ENCODE data around the gene AGL. TPM values are rescaled to one million over a fixed set of nuclear protein-coding genes. Genes with fewer than 3 reads are reported as not detected.

Gene AGL
- total and polyA plus RNA-seq, 10 of the 15 experiments (the other 5 are each of a cell fraction or from before 2014, with no cell fraction given), result 5.6 to 21.6 (median 13.7) TPM

DNA sequence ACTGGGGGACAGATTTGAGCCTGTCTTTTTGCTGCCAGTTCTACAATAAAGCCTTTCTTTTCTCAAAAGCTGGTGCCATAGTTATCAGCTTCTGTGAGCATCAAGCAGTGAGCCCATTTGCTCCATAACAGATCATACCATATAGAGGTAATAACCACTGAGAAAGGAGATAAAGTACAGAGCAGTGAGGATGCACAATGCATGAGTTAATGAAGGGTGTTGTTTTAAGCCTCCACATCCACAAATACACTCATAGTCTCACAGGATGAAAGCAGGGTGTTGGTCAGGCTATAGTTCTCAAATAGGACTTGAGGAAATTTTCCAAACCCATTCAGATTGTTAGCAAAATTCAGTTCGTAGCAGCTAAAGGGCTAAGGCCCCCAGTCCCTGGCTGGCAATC is 94.0 kb downstream of the AGL start:
- intact Hi-C loops (cut with micrococcal nuclease; ENCODE audit: unreplicated experiment), result no loop called here
- Histone ChIP-seq H3K9me3 (replicated peaks; ENCODE audit: control insufficient read depth, insufficient read depth, low read length) (no peaks in the 10 kb centered on the region), H3K27me3 (replicated peaks in 1 of 2; ENCODE audit: control insufficient read depth in 2 of 2, insufficient read depth in 2 of 2, low read length in 1 of 2) (no peaks in the 10 kb centered on the region), H2AFZ (ENCODE audit: control insufficient read depth, low read depth, low read length) (no peak overlapping the region), H3K79me2 (ENCODE audit: control insufficient read depth, insufficient read depth, low read length) (no peaks in the 10 kb centered on the region), H3K4me2 (ENCODE audit: control insufficient read depth, insufficient read depth) (no peak overlapping the region), H3K4me1 (ENCODE audit: control insufficient read depth, insufficient read depth, low read length) (no peaks in the 10 kb centered on the region), H3K9ac (ENCODE audit: control insufficient read depth, insufficient read depth, low read length) (no peak overlapping the region), H3K4me3 (no peak overlapping the region), H3K36me3 (ENCODE audit: control insufficient read depth in 2 of 2, insufficient read depth in 2 of 2, low read length in 1 of 2) (no peaks in the 10 kb centered on the region), H4K20me1 (ENCODE audit: control insufficient read depth, insufficient read depth) (no peaks in the 10 kb centered on the region), H3K27ac (ENCODE audit: control insufficient read depth, insufficient read depth) (no peak overlapping the region)
- no TSS peak for BruUV-seq (replicated peaks)
- TF ChIP-seq, protein P1, sequence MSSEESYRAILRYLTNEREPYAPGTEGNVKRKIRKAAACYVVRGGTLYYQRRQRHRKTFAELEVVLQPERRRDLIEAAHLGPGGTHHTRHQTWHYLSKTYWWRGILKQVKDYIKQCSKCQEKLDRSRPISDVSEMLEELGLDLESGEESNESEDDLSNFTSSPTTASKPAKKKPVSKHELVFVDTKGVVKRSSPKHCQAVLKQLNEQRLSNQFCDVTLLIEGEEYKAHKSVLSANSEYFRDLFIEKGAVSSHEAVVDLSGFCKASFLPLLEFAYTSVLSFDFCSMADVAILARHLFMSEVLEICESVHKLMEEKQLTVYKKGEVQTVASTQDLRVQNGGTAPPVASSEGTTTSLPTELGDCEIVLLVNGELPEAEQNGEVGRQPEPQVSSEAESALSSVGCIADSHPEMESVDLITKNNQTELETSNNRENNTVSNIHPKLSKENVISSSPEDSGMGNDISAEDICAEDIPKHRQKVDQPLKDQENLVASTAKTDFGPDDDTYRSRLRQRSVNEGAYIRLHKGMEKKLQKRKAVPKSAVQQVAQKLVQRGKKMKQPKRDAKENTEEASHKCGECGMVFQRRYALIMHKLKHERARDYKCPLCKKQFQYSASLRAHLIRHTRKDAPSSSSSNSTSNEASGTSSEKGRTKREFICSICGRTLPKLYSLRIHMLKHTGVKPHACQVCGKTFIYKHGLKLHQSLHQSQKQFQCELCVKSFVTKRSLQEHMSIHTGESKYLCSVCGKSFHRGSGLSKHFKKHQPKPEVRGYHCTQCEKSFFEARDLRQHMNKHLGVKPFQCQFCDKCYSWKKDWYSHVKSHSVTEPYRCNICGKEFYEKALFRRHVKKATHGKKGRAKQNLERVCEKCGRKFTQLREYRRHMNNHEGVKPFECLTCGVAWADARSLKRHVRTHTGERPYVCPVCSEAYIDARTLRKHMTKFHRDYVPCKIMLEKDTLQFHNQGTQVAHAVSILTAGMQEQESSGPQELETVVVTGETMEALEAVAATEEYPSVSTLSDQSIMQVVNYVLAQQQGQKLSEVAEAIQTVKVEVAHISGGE (CRISPR knock-in tag; IDR thresholded peaks at IDR 0.05), result no peak
- TF ChIP-seq PAX8 (IDR thresholded peaks at IDR 0.05), result no peak
- TF ChIP-seq BCL11A (IDR thresholded peaks at IDR 0.05; ENCODE audit: low read depth, low read length), result no peak
- no peak for TF ChIP-seq SUZ12 (IDR thresholded peaks at IDR 0.05; ENCODE audit: unreplicated experiment)
- no peak for TF ChIP-seq NFIC (IDR thresholded peaks at IDR 0.05; ENCODE audit: low read depth, low read length)
- TF ChIP-seq, protein P2, sequence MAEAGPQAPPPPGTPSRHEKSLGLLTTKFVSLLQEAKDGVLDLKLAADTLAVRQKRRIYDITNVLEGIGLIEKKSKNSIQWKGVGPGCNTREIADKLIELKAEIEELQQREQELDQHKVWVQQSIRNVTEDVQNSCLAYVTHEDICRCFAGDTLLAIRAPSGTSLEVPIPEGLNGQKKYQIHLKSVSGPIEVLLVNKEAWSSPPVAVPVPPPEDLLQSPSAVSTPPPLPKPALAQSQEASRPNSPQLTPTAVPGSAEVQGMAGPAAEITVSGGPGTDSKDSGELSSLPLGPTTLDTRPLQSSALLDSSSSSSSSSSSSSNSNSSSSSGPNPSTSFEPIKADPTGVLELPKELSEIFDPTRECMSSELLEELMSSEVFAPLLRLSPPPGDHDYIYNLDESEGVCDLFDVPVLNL (IDR thresholded peaks at IDR 0.05; ENCODE audit: low read depth, low read length), result no peak
- TF ChIP-seq SMC3 (IDR thresholded peaks at IDR 0.05; ENCODE audit: borderline replicate concordance, low read length), result no peak
- TF ChIP-seq KAT2A (conservative IDR thresholded peaks at IDR 0.05; ENCODE audit: control insufficient read depth, low read depth, low read length), result no peak
- no peak for TF ChIP-seq YBX1 (IDR thresholded peaks at IDR 0.05)
- no peak for TF ChIP-seq SREBF1 (IDR thresholded peaks at IDR 0.05; ENCODE audit: low read length)
- TF ChIP-seq DPF2 (IDR thresholded peaks at IDR 0.05), result no peak
- no peak for TF ChIP-seq CREB1 (IDR thresholded peaks at IDR 0.05; ENCODE audit: low read depth)
- in situ Hi-C loops (cut with MboI), result no loop called here
- CTCF ChIA-PET, result no interaction called here
- DNase-seq (ENCODE audit: low read depth, low spot score) (no peak), FAIRE-seq (no peak), ATAC-seq (no peak)
- SMC1A ChIA-PET (ENCODE audit: uncharacterized antibody, unreplicated experiment), result no interaction called here
- POLR2A ChIA-PET, result no interaction called here
- RAD21 ChIA-PET (ENCODE audit: unreplicated experiment), result no interaction called here
- WGBS (ENCODE audit: insufficient coverage, insufficient replicate concordance, low lambda C conversion rate, missing lambda C conversion rate), result 38% methylated on average over 1 of the region's 1 CpG

Measured in GM12878 (cell line).